ENCODE results near the gene NF2. TPM values are rescaled to one million over a fixed set of nuclear protein-coding genes. Genes with fewer than 3 reads are reported as not detected.

Gene NF2
- total and polyA plus RNA-seq, 2 of the 8 experiments (the other 6 are each of a cell fraction or from before 2014, with no cell fraction given): 17.6 to 53.6 TPM

Small RNA genes within 50 kb of the gene (small RNA-seq; reads per million reads assigned to genes)
- not detected for gene AC004882.2 (ENCODE audit: insufficient read depth)

Other genes with a start within 250 kb of the NF2 start
- gene AP1B1, start 215.1 kb upstream of the NF2 start, total RNA-seq (2021; fragmentation: NEBNext Ultra II Directional; extraction: Animal tissue kit (Norgen Biotek cat#: 25700)): 63.5 and 64.2 TPM in 2 replicates
- 86.8 and 137 TPM in 2 replicates for gene AP1B1, start 215.1 kb upstream of the NF2 start, polyA plus RNA-seq (2011; rRNA removed)
- not detected in 2 replicates for gene RFPL1, start 165.1 kb upstream of the NF2 start, total RNA-seq (2021; fragmentation: NEBNext Ultra II Directional; extraction: Animal tissue kit (Norgen Biotek cat#: 25700))
- gene RFPL1, start 165.1 kb upstream of the NF2 start, polyA plus RNA-seq (2011; rRNA removed): not detected in 2 replicates
- 2.0 and 2.3 TPM in 2 replicates for gene NEFH, start 123.4 kb upstream of the NF2 start, total RNA-seq (2021; fragmentation: NEBNext Ultra II Directional; extraction: Animal tissue kit (Norgen Biotek cat#: 25700))
- 0.57 and 0.74 TPM in 2 replicates for gene NEFH, start 123.4 kb upstream of the NF2 start, polyA plus RNA-seq (2011; rRNA removed)
- gene THOC5, start 49.9 kb upstream of the NF2 start, total RNA-seq (2021; fragmentation: NEBNext Ultra II Directional; extraction: Animal tissue kit (Norgen Biotek cat#: 25700)): 61.5 and 65.7 TPM in 2 replicates
- gene THOC5, start 49.9 kb upstream of the NF2 start, polyA plus RNA-seq (2011; rRNA removed): 27.7 and 30.3 TPM in 2 replicates
- 165 and 167 TPM in 2 replicates for gene NIPSNAP1, start 22.5 kb upstream of the NF2 start, total RNA-seq (2021; fragmentation: NEBNext Ultra II Directional; extraction: Animal tissue kit (Norgen Biotek cat#: 25700))
- gene NIPSNAP1, start 22.5 kb upstream of the NF2 start, polyA plus RNA-seq (2011; rRNA removed): 128 and 133 TPM in 2 replicates
- 0.20 and 0.34 TPM in 2 replicates for gene CABP7, start 116.4 kb downstream of the NF2 start, total RNA-seq (2021; fragmentation: NEBNext Ultra II Directional; extraction: Animal tissue kit (Norgen Biotek cat#: 25700))
- gene CABP7, start 116.4 kb downstream of the NF2 start, polyA plus RNA-seq (2011; rRNA removed): 0.36 and 1.0 TPM in 2 replicates
- 13.8 and 14.0 TPM in 2 replicates for gene ZMAT5, start 163.4 kb downstream of the NF2 start, total RNA-seq (2021; fragmentation: NEBNext Ultra II Directional; extraction: Animal tissue kit (Norgen Biotek cat#: 25700))
- 35.6 and 38.3 TPM in 2 replicates for gene ZMAT5, start 163.4 kb downstream of the NF2 start, polyA plus RNA-seq (2011; rRNA removed)
- gene UQCR10, start 163.7 kb downstream of the NF2 start, total RNA-seq (2021; fragmentation: NEBNext Ultra II Directional; extraction: Animal tissue kit (Norgen Biotek cat#: 25700)): 102 and 106 TPM in 2 replicates
- gene UQCR10, start 163.7 kb downstream of the NF2 start, polyA plus RNA-seq (2011; rRNA removed): 253 and 260 TPM in 2 replicates
- gene ASCC2, start 234.6 kb downstream of the NF2 start, total RNA-seq (2021; fragmentation: NEBNext Ultra II Directional; extraction: Animal tissue kit (Norgen Biotek cat#: 25700)): 35.8 and 35.9 TPM in 2 replicates
- 35.0 and 40.4 TPM in 2 replicates for gene ASCC2, start 234.6 kb downstream of the NF2 start, polyA plus RNA-seq (2011; rRNA removed)